GM19438 (cell line): ENCODE results near the gene RHBDL1.

ENCODE experiments used
- ATAC-seq: cut with Tn5 transposase; IDR thresholded peaks from one replicate; pipeline ENCODE4 v1.9.1; 2021; ENCODE audit warnings: low read depth; ENCODE audit not compliant: unreplicated experiment

Gene RHBDL1

DNA sequence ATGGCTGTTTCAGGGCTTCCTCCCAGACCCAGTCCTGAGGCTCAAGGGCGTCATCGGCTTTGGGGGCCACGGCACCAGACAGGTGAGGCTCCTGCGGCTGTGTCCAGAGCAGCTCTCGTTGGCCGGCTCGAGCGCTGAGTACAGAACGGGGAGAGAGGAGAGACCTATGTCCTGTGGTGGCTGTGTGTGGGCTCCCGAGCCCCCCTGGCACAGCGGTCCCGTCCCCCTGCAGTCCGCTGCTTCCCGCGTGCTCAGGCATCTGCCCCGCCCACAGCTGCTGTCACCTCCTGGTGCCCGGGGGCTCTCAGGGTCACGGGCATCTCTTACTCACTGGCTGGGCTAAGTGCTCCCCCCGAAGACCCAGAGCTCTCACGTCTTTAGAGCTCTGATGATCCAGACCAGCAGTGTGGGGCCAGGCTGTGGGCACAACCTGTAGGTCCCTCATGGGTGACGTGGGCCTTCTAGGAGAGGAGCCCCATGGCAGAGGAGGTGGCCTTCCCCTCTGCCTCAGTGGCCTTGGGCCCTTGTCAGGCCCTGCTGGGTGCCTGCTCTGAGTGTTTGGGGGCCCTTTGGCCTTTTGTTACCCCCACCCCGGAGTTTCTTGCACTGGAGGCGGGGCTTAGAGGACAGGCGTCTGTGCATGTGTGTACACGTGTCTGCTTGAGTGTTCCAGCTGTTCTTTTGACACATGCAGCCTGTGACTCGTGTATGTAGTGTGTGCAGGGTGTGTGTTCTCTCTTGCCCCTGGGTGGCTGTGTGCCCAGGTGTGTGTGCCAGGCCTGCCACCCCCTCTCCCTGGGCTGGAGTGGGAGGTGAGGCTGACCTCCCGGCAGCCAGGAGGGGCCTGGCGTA, 22.8 kb upstream of the RHBDL1 start:
- no peak for ATAC-seq

DNA sequence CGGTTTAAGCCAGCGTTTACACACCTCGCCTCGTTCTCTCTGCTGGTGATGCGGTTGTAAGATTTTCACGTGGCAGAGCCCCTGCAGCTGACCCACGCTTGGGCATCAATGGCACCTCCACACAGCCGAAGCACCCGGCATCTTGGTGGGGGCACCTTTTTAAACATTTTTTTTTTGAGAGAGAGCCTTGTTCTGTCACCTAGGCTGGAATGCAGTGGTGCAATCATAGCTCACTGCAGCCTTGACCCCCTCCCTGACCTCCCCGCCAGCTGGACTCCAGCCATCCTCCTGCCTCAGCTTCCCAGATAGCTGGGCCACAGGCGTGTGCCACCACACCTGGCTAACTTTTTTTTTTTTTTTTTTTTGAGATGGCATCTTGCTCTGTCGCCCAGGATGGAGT, 21.4 kb upstream of the RHBDL1 start:
- ATAC-seq, result no peak

DNA sequence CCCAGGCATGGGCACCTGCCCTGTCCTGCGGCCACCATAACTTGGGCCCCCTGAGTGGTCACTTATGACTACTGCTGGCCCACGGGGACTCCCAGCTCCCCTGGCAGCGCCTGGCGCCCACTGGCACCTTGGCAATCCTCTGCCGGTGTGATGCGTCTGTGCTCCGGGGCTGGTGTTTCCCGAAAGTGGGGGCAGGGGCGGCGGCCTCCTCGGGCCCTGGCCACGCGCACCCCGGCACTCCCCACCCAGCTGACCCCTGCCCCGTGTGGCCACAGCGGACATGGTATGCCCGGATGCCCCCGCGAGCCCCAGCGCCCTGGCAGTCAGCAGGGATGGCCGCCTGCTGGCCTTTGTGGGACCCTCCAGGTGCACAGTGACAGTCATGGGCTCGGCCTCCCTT, 18.0 kb upstream of the RHBDL1 start:
- ATAC-seq, result no peak

DNA sequence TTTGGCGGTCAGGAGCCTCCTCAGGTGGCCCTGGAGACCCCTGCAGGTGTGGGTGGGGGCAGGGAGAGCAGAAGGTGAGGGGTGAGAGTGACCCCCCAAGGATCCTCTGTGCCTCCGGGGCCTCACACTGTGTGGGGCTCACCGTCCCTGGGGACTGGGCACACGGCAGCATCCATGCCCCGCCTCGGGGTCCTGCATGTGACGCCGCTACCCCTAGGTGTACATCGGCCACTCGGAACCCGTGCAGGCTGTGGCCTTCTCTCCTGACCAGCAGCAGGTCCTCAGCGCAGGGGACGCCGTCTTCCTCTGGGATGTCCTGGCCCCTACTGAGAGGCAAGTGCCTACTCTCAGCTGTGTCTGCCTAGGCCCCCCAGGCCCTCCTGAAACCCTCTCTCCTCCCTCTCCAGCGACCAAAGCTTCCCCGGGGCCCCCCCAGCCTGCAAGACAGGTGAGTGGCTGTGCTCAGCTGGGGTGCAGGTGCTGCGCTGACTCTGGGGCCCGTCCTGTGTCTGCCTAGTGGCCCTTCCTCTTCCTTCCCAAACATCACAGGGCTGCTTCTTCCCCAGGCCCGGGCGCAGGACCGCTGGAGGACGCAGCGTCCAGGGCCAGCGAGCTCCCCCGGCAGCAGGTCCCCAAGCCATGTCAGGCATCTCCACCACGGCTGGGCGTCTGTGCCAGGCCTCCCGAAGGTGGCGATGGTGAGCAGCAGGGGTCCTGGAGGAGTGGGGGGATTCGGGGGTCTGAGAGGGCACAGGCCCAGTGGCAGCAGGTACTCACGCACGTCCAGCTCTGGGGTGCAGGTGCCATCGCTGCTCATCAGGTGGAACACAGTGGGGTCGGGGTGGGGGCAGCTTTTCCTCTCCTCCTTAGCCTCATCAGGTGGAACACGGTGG, 16.5 kb upstream of the RHBDL1 start:
- no peak for ATAC-seq

DNA sequence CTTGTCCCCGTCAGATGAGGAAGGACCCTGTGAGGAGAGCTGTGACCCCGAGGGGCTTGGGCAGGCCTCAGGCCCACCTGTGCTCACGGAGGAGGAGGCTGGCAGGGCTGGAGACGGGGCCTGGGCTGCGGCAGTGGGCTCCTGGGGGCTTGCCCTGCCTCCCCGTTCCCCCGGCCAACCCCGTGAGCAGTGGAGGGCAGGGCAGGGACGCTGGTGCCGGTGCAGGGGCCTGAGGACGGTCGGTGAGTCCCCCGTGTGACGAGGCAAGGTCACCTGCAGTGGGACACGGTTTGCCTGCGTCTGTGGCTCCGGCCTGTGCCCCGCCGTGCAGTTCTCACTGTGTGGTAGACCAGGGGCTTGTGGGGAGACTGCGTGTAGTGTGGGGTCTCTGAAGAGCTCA, 15.9 kb upstream of the RHBDL1 start:
- no peak for ATAC-seq

DNA sequence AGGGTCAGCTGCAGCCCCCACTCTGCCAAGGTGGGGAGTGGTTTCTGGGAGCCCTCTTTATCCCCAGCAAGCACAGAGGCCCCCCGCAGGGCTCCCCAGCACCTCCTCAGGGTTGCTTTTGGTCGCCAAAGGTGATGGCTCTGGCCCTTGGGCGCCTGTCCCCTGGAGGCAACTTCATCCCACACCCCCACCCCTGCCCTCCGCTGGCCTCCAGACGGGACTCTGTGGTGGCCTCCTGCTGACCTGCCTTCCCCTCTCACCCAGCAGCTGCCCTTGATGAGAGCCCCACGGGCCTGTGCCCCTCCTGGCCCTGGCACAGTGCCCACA, 15.4 kb upstream of the RHBDL1 start:
- no peak for ATAC-seq

DNA sequence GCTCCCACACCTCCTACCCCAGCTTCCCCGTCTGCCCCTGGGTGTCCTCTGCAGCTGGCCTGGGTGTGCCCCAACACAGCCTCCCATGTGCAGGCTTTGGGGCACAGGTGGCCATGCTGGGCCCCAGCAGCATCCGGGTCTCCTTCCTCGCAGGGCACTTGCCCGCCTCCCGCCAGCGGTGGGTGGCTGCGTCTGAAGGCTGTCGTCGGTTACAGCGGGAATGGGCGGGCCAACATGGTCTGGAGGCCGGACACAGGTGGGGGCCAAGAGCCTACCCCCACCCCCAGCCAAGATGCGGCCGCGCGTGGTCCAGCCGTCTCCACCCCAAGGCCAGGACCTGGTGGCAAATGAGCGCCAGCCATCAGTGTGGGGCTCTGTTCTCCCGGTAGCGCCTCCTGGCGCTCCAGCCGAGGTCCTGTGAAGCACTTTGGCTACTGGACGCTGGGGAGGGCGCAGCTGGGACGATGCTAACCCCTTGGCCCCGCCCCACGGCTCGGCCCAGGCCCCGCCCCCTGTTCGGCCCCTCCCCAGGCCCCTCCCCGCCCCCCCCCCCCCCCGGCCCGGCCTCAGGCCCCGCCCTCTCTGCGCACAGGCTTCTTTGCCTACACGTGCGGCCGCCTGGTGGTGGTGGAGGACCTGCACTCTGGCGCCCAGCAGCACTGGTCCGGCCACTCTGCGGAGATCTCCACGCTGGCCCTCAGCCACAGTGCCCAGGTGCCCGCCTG, 14.8 kb upstream of the RHBDL1 start:
- peak; percentile 46 for ATAC-seq

DNA sequence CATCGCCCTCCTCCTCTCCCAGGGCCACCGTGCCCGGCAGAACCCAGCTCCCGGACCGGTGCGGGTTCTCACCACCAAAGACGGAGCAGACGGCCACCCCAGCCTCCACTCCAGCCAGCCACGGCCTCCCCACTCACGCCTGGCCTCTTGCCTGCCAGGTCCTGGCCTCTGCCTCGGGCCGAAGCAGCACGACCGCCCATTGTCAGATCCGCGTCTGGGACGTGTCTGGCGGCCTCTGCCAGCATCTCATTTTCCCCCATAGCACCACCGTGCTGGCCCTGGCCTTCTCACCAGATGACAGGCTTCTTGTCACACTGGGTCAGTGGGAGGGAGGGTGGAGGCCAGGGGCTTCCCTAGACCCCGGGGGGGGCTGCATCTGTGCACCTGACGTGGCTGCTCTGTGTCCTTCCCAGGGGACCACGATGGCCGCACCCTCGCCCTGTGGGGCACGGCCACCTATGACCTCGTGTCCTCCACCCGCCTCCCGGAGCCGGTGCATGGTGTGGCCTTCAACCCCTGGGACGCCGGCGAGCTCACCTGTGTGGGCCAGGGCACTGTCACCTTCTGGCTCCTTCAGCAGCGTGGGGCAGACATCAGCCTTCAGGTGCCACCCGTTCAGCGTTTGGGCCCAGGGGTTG, 14.2 kb upstream of the RHBDL1 start:
- peak; percentile 19 for ATAC-seq

DNA sequence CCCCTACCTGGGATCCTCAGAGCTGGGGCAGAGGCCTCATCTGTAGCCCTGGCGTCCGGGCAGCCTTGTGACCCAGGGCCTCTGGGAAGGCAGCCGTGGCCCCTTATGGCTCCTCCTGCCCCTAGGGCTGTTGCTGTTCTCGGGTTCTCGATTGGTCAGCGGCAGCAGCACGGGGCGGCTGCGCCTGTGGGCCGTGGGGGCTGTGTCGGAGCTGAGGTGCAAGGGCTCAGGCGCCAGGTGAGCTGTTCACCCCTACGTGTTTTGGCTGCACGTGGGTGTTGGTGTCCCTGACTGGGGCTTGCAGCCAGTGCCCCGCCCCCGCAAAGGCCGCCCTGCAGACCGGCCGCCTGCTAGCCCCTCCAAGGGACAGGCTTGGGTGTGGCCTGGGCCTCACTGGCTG, 13.4 kb upstream of the RHBDL1 start:
- no peak for ATAC-seq

DNA sequence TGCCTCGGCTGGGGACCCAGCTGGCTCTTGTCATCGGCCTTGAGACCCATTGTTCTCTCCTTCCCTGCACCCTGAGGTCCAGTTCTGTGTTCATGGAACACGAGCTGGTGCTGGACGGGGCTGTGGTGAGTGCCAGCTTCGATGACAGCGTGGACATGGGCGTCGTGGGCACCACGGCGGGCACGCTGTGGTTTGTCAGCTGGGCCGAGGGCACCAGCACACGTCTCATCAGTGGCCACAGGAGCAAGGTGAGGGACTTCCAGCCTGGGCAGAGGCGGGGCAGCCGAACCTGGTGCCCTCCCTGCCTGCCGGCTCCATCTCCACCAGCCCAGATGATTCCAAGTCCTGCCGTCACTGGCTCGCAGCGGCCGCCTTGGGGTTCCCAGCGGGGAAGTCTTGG, 12.9 kb upstream of the RHBDL1 start:
- no peak for ATAC-seq

DNA sequence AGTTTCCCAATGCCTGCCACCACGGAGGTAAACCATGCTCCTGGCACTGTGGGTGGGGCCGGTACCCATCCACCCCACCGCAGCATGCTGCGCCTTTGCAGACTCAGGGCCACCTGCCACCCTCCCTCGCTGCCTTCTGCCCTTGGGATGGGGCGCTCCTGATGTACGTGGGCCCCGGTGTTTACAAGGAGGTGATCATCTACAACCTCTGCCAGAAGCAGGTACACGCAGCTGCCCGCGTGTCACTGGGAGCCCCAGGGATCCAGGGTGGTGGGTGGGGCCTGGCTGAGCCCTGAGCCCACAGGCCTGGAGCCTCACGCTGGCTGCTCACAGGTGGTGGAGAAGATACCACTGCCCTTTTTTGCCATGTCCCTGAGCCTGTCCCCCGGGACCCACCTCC, 8.9 kb upstream of the RHBDL1 start:
- no peak for ATAC-seq

DNA sequence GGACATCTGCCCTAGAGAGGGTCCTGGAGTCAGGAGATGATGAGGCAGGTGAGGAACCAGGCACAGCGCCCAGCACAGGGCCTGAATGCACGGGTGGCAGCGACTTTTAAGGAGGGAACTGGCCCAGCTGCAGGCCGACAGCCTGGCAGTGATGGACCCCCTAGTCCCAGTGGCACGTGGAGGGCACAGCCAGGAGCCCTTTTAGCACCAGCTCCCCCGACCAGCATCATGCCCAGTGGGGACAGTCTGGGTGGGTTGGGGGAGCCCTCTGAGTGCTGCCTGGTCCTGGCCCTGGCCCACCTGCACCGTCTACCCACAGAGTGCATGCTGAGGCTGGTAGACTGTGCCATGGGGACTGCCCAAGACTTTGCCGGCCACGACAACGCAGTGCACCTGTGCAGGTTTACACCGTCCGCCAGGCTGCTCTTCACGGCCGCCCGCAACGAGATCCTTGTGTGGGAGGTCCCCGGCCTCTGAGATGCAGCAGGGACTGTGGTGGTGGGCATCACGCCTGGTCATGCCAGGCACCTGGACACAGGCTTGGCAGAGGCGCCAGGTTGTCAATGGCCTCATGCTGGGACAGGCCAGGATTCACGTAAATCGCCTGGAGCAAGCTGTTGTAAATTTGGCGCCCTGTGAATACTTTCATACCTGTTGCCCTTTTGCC, 8.2 kb upstream of the RHBDL1 start:
- no peak for ATAC-seq

DNA sequence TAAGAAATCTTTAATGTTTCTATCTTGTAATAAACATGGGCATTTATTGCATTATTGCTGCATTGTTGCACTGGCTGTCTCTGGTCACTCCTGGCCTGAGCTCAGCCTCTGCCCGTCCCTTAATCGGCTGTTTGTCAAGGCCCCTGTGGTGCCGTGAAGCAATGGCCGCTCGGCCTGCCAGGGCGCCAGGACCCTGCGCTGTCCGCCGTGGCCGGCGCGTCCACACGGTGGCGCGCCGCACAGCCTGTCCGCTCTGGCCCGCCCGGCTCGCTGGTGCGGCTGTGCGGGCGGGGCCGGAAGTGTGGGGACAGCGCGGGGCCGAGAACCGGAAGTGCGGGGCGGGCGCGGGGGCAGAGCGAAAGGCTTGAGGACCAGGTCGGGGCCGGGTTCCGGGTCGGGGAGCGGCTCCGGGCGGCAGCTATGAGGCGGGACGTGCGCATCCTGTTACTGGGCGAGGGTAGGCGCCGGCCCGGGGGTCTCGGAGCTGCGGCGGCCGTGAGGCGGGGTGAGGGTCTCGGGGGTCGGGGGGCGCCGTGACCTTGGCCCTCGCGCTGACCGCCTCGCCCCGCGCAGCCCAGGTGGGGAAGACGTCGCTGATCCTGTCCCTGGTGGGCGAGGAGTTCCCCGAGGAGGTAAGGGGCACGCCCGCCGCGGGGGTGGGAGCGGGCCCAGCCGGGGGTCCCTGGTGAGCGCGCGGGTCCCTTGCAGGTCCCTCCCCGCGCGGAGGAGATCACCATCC, 7.5 kb upstream of the RHBDL1 start, which contains the start of gene RHOT2:
RHOT2 (plus strand) TSS at position 353 of the 739 bp plus-strand sequence; CDS start at position 421, 68 bp downstream.
- ATAC-seq, result peak; percentile 85

DNA sequence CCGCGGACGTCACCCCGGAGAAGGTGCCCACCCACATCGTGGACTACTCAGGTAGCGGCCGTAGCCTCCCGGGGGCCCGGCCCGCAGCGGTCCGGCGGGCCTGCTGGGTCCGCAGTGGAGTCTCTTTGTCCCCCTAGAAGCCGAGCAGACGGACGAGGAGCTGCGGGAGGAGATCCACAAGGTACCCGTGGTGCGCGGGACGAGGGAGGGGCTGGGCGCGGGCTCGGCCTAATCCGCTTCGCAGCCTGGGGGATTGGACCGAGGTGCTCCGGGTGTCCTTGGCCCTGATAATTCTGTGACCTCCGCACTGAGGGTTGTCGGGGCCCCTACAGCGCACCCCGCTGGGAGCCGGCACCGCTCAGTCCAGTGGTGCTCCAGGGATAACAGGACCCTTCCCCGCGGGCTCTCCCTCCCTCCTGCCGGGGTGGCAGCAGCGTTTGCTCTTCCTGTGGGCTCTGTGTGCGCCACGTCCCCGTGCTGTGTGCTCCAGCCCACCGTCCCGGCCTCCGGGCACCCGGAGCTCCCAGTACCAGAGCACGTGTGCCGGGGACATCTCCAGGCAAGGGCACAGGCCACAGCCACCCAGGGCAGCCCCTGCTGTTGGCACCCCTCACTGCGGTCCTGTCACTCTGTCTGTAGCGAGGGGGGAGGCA, 6.8 kb upstream of the RHBDL1 start:
- ATAC-seq, result peak; percentile 6

DNA sequence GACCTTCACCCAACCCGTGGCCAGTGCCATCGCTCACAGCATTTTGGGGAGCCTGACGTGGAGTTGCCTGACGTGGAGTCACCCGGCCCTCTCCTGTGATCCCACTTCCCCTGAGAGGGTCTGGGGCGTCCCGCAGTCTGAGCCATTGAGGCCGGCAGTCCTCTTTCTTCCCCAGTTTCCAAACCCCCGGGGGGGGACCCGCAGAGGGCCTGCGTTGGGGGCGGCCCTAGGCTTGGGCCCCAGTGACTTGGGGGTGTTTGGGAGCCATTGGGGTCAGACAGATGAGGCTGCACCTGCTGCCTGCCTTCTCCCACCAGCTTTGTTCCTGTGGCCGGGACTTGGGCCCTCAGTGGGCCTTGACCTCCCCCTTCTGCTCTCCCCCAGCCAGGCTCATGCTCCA, 5.8 kb upstream of the RHBDL1 start:
- no peak for ATAC-seq

DNA sequence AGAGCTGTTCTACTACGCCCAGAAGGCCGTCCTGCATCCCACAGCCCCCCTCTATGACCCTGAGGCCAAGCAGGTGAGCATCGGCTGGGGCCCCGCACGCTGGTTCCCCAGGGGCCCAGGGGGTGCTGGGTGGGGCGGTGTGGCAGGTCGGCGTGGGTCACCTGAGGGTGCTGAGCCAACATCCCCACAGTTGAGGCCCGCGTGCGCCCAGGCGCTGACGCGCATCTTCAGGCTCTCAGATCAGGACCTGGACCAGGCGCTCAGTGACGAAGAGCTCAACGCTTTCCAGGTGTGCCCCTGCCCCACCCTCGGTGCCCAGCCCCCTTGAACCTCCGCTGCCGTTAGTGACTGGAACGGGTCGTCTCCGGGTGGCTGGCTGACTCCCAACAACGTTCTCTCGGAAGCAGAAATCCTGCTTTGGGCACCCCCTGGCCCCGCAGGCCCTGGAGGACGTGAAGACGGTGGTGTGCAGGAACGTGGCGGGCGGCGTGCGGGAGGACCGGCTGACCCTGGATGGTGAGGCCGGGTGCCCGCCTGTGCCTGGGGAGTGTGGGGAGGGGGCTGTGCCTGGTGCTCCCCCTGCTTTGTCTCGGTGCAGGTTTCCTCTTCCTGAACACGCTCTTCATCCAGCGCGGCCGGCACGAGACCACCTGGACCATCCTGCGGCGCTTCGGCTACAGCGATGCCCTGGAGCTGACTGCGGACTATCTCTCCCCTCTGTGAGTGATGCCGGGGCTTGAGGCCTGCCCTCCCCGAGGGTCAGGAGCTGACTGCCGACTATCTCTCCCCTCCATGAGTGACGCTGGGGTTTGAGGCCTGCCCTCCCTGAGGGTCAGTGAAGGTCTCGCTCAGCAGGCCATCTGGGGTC, 4.8 kb upstream of the RHBDL1 start:
- no peak for ATAC-seq

DNA sequence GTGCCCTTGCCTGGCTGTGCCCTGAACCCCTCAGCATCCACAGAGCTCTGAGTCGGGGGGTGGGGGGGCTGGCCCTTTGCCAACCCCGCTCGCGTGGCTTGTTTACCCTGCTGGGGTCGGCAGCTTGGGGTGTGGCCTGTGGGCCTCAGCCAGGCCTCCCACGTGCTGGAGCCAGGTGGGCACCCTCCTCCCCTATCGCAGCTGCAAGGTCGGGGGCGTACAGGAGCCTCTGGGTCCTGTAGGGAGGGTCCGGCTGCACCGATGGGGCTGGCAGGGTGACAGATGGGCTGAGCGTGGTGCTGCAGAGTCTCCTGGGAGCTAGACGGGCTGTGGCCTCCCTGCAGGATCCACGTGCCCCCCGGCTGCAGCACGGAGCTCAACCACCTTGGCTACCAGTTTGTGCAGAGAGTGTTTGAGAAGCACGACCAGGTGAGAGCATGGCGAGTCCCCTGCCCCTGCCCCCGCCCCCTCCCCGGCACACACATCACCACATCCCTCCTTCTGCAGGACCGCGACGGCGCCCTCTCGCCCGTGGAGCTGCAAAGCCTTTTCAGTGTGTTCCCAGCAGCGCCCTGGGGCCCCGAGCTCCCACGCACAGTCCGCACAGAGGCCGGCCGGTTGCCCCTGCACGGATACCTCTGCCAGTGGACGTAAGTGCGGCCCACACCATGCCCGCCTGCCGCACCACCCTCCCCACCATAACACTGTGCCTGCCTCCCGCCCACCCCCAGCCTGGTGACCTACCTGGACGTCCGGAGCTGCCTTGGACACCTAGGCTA, 3.9 kb upstream of the RHBDL1 start:
- no peak for ATAC-seq
